Measurements from ENCODE around the gene UBE2J1.
"Not testable (repeated sequence)": the region's sequence is repeated elsewhere in the genome, so short reads cannot be mapped to it uniquely, and the experiment has no call there.

The UBE2J1 gene, protein sequence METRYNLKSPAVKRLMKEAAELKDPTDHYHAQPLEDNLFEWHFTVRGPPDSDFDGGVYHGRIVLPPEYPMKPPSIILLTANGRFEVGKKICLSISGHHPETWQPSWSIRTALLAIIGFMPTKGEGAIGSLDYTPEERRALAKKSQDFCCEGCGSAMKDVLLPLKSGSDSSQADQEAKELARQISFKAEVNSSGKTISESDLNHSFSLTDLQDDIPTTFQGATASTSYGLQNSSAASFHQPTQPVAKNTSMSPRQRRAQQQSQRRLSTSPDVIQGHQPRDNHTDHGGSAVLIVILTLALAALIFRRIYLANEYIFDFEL
- total RNA-seq = 48.4 reads per million, percentile 67 among the genes with 10 or more reads in this experiment

DNA sequence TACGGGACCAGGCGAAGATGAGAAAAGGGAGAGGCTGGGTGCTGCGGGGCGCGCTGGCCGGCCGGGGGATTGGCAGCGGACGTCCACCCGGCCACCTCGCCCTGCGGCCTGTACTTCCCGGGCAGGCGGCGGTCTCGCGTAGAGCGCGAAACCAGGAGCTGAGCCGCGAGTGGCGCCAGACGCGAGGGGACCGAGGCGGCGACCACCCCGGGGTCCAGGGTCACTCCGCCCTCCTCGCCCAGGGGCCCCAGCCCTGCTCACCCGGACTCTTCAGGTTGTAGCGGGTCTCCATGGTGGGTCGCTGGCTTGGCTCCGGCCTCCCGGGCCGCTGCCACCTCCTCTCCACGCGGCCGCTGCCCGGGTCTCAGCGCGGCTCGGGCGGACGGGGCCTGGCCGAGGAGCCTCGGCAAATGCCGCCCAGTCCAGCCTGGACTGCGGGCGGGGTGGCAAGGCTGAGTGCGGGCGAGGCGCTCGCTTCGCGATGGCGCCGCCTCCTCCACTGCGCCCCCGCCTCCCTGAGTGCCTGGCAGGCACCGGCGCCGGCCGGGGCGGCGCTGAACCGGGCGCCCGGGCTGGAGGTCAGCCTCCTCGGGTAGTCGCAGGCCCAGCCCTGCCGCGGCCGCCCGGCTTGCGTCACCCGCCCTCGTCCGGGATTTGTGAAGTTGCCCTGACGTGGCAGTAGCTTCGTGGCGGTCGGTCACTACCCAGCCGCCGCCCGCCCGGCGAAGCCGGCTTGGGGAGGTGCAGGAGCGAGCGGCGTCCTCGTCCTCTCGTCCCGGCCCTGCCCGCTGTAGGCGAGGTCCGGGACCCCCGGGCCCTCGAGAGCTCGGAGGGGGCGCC, at the start of gene UBE2J1:
Gene UBE2J1 (minus strand): TSS at position 445 of the 840 bp plus-strand sequence. CDS start 153 bp downstream, at position 292.
- DNase-seq = peak; percentile 57

- no peak for DNase-seq
Observed at GRCh38 chr6:89400912-89401399, 48.4 kb upstream of the UBE2J1 start.

GRCh38 chr6:89400050-89400449, 47.5 kb upstream of the UBE2J1 start:
- DNase-seq = no peak

DNA sequence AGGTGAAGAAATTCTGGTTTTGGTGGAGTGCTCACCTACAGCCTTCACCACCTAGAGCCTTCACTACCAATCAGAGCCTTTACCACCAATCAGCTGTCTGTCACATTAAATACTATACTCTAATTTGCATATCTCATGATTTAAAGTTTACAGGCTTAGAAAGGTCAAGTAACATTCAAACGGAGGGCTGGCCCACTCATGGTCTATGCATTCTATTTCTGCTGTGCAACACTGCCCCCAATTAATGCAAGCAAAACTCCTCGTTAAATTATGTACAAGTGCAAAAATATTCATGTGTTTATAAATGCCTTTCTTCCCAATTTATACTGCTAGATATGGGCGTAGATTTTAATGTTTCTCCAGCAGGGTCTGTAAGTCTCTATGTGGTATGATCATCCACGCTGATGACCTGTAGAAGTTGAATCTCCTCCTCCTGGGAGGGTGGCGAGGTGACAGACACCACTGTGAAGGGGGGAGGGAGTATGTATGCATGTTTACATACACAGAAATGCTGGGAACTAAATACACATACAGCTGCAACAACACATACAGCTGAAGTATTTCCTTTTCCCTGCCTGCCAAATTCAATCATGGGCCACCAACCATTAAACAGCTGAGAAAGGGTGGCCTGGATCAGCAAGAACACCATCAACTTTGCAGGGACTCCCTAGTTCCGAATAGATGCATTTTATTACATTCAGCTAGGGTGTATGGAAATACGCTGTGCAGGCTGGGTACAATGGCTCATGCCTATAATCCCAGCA, 46.4 kb upstream of the UBE2J1 start:
- DNase-seq = no peak

DNA sequence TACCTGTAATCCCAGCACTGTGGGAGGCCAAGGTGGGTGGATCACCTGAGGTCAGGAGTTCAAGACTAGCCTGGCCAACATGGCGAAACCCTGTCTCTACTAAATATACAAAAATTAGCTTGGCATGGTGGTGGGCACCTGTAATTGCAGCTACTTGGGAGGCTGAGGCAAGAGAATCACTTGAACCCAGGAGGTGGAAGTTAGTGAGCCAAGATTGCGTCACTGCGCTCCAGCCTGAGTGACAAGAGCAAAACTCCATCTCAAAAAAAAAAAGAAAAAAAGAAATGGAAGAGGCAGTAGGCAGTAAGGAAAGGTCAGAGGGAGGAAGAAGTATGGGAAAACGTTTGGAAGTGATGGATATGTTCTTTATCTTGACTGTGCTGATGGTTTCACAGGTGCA, 45.4 kb upstream of the UBE2J1 start:
- DNase-seq = not testable (repeated sequence)

DNA sequence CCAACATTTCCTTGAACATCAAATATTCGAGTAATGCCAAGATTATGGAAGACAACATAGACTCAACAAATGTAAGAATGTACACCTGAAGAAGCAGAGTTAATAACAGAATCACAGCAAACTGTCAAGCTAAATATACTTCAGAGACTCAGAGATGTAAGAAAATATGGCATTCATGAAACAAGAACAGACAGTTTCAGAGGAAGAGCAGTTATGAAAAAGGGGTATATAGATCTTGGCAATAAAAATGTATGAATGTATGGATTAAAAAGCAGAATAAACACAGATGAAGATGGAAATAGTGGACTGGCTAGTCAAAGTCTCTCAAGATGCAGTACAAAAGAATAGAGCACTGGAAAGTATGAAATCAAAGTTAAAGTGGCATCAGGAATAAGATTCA, 41.1 kb upstream of the UBE2J1 start:
- no peak for DNase-seq

DNA sequence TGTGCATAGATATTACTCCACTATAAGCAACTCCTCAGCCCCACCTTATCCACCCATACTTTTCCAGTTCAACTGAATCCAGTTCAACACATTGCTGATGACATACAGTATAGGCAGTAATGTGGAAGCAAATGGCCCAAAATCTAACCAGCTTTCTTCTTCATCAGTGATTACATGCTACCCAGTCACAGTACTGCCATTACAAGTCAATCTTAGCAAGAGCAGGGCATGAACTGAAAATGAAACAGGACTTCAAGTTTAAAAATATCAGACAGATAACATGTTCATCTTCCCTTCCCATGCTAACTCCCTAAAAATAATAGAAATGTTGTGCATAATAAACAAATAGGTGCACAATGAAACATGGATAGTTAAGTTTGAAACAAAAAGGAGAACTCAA, 40.3 kb upstream of the UBE2J1 start:
- no peak for DNase-seq

GRCh38 chr6:89388846-89389245, 36.3 kb upstream of the UBE2J1 start:
- no peak for DNase-seq

GRCh38 chr6:89387516-89388201, 35.1 kb upstream of the UBE2J1 start:
- DNase-seq = no peak

GRCh38 chr6:89386917-89387491, 34.5 kb upstream of the UBE2J1 start:
- DNase-seq = no peak

DNA sequence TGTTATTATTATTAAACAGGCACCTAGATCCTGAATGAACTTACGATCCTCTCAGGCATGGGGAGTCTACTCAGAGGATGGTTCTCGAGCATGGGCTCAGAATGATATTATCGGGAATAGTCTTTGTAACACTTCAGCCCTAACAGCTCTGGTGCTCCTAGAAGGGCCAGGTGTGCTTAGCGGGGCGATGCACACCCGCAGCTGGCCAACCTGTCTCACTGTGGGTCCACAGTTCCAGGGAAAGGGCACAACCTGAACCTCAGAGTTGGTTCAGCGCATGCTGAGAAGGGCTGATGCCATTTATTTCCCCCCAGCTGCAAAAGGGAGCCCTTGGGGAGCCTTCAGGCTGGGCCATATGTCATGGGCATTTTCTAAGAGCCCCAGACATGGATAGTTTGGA, 33.3 kb upstream of the UBE2J1 start:
- DNase-seq = no peak

DNA sequence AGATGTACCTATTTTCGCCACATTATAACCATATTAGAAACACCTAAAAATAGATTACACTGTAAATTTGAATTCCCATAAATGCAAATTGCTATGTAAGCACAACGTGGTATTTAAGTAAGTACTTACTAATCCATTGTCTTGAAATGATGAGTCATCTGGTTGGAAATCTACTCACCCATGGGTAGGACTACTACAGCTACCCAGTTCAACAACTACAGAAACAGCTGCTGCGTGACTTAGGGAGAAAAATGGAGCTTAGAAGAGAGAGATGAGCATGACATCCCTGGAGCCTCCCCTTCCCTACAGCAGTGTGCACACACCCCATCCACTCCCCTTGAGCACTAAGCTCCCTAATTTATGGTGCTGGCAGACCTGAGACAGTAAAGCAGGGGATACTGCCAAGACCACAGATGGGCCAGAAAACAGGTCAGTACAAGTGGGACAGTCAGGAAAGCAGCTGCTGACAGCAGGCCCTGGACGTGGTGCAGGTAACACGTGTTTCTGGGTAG, 32.7 kb upstream of the UBE2J1 start:
- DNase-seq = no peak

DNA sequence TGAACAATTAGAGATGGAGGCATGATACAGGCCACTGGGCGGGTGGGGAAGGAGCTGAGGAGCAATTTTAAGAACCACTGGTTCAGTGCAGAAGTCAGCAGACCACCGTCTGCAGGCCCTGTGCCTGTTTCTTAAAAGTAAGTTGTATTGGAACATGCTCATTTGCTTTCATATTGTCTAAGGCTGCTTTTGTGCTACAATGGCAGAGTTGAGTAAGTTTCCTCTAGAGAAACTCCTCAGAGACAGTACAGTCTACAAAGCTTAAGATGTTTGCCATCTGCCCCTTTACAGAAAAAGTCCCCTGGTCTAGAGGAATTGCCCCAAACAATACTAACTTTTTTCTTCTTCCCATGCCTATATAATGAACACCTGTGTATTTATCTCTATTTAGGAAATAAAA, 28.5 kb upstream of the UBE2J1 start:
- no peak for DNase-seq

GRCh38 chr6:89379281-89379680, 26.8 kb upstream of the UBE2J1 start:
- DNase-seq = no peak

GRCh38 chr6:89378628-89379027, 26.1 kb upstream of the UBE2J1 start:
- no peak for DNase-seq

DNA sequence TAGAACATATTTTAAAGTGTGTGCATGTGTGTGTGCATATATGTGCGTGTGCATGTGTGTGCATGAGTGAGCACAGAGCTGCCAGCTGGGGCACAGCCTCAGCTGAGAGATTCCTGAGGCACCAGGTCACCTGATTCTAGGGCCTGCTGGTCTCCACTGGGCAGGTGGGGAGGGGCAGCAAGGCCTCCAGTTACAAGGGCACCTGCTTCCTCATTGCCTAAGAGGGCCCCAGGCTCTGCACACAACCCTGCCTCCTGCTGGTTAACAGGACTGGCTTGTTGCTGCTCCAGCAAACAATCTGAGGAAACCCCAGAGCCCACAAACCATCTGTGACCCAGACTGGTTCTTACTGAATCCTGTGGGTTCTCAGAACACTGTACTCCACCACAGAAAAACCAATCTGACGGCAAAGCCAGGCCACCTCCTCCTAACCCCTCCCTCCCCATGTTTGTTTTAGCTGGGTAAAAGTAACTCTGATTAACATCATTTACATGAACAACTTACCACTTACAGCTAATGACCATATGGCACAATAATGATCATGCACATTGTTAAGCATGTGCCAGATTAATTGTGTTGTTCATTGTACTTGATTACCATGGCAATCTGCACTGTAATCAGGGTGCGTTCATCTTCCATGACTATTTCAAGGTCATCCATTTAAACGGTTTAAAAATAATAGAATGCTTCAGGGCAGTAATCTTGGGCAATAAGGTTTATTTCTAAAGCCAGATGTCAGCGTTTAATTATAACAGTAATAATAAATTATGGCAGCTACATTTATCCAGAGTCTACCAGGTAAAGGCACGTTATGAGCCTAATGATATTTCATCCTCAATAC, 23.1 kb upstream of the UBE2J1 start:
- DNase-seq = peak; percentile 37

DNA sequence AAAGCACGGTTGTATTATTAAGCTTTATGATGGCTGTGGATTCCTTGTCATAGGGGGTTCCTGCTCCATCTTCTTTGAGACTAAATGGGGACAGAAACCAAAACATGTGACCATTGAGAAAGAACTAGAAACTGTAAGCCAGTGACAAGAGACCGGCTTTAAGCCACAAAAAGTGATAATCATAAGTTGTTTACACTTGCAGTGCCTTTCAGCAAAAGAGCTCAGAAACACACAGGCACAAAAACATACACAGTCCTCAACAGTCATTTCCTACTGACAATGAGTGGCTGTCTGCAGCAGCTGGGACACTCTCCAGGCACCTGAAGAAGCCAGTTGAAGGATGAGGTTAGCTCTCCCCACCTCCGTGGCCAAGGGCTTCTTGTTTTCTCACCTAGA, 20.0 kb upstream of the UBE2J1 start:
- no peak for DNase-seq

GRCh38 chr6:89371849-89372505, 19.5 kb upstream of the UBE2J1 start:
- peak; percentile 64 for DNase-seq

GRCh38 chr6:89368999-89369398, 16.5 kb upstream of the UBE2J1 start:
- no peak for DNase-seq

- peak; percentile 44 for DNase-seq
Observed at GRCh38 chr6:89368107-89368506, 15.6 kb upstream of the UBE2J1 start.
